H1 (cell line): ENCODE measurements around the gene ATP6V1G3. TPM values are rescaled to one million over a fixed set of nuclear protein-coding genes. Genes with fewer than 3 reads are reported as not detected.

ENCODE experiments used
- CTCF ChIA-PET: fragments of 300-600 bp; sonication (Branson Sonifier 250); formaldehyde crosslinking; loops from one replicate; lab custom pipeline; 2021; ENCODE audit not compliant: partially characterized antibody; lab: Charles Lee
- POLR2A ChIA-PET: fragments of 300-600 bp; sonication (Branson Sonifier 250); formaldehyde crosslinking; loops from one replicate; lab custom pipeline; 2021; ENCODE audit warnings: inconsistent platforms; ENCODE audit not compliant: partially characterized antibody; lab: Charles Lee
- DNase-seq, 2 experiments: peaks; one replicate each; pipeline versions ENCODE4 v3.0.0 to v3.0.0-alpha.2; 2010 to 2022; ENCODE audit warnings: low spot score in 2 of 2, low read depth in 1 of 2, mixed read lengths in 1 of 2
- FAIRE-seq: peaks from 2 replicates; lab custom pipeline; 2011; peaks lifted over from hg19 to GRCh38; lab: Jason Lieb, UNC
- H2AFZ ChIP-seq: 2 replicates; pipeline ENCODE4 v1.8.1; 2012; ENCODE audit warnings: low read length, inconsistent platforms
- H2AK5ac ChIP-seq: 2 replicates; pipeline ENCODE4 v1.6.1; 2013; ENCODE audit warnings: low read depth, low read length
- H2BK120ac ChIP-seq: replicated peaks from 2 replicates; pipeline ENCODE3; 2013; ENCODE audit warnings: low read depth, low read length, inconsistent platforms
- H2BK12ac ChIP-seq: 2 replicates; pipeline ENCODE4 v1.6.1; 2013; ENCODE audit warnings: low read depth, low read length
- H2BK15ac ChIP-seq: 2 replicates; pipeline ENCODE4 v1.6.1; 2013; ENCODE audit warnings: low read length
- H2BK20ac ChIP-seq: 2 replicates; pipeline ENCODE4 v1.6.1; 2013; ENCODE audit warnings: low read length
- H2BK5ac ChIP-seq: 2 replicates; pipeline ENCODE4 v1.6.1; 2013; ENCODE audit warnings: low read depth, low read length
- H3K14ac ChIP-seq: 2 replicates; pipeline ENCODE4 v1.6.1; 2013; ENCODE audit warnings: inconsistent platforms; ENCODE audit not compliant: insufficient read length
- H3K18ac ChIP-seq: 2 replicates; pipeline ENCODE4 v1.6.1; 2013; ENCODE audit warnings: low read length; ENCODE audit errors: extremely low read depth
- H3K23ac ChIP-seq: 2 replicates; pipeline ENCODE4 v1.6.1; 2013; ENCODE audit warnings: inconsistent platforms; ENCODE audit not compliant: insufficient read length
- H3K23me2 ChIP-seq: 2 replicates; pipeline ENCODE4 v1.6.1; 2013; ENCODE audit warnings: low read depth, low read length
- H3K27ac ChIP-seq: 2 replicates; pipeline ENCODE4 v1.6.1; 2011; ENCODE audit warnings: low read depth, low read length, inconsistent platforms
- H3K27me3 ChIP-seq, 4 experiments: replicated peaks in 1 of 4; 1 replicate in 1 of 4; 2 replicates in 3 of 4; pipeline versions ENCODE4 v1.6.1 to v1.8.1; 2011 to 2013; ENCODE audit warnings: low read length in 3 of 4, mild to moderate bottlenecking in 3 of 4, inconsistent platforms in 2 of 4, mixed read lengths in 2 of 4, moderate library complexity in 1 of 4; ENCODE audit not compliant: control insufficient read depth in 3 of 4, insufficient read depth in 3 of 4; ENCODE audit errors: extremely low read depth in 1 of 4
- H3K36me3 ChIP-seq, 4 experiments: 2 replicates each; pipeline versions ENCODE4 v1.6.1 to v1.8.1; 2011 to 2013; ENCODE audit warnings: mild to moderate bottlenecking in 4 of 4, low read length in 3 of 4, moderate library complexity in 2 of 4, control low read depth in 1 of 4, inconsistent platforms in 1 of 4; ENCODE audit not compliant: insufficient read depth in 4 of 4, control insufficient read depth in 2 of 4
- H3K4ac ChIP-seq: replicated peaks from 2 replicates; pipeline ENCODE3; 2013; ENCODE audit warnings: low read length, low read depth, mixed read lengths, inconsistent platforms; ENCODE audit not compliant: insufficient read length
- H3K4me1 ChIP-seq, 4 experiments: replicated peaks in 1 of 4; 1 replicate in 1 of 4; 2 replicates in 3 of 4; pipeline versions ENCODE4 v1.6.1 to v1.8.1; 2011 to 2013; ENCODE audit warnings: low read length in 3 of 4, inconsistent platforms in 2 of 4, mixed read lengths in 1 of 4; ENCODE audit not compliant: insufficient read depth in 4 of 4, control insufficient read depth in 3 of 4
- H3K4me2 ChIP-seq, 2 experiments: 2 replicates each; pipeline versions ENCODE4 v1.6.1 to v1.8.1; 2011 to 2013; ENCODE audit warnings: low read depth in 2 of 2, low read length in 2 of 2, control low read depth in 1 of 2, inconsistent platforms in 1 of 2, mild to moderate bottlenecking in 1 of 2; ENCODE audit not compliant: insufficient read depth in 1 of 2
- H3K4me3 ChIP-seq, 4 experiments: fragments of 200-600, 300-600 bp in 1 of 4; sonication (generic), shearing (Covaris generic), sonication (Bioruptor Twin) in 1 of 4; 2 replicates each; pipeline versions ENCODE4 v1.5.1 to v1.8.1; 2011 to 2016; ENCODE audit warnings: low read length in 4 of 4, low read depth in 3 of 4, control low read depth in 2 of 4, inconsistent platforms in 2 of 4, mild to moderate bottlenecking in 2 of 4, mixed read lengths in 1 of 4, moderate library complexity in 1 of 4; ENCODE audit not compliant: insufficient read depth in 2 of 4; ENCODE audit errors: extremely low read depth in 1 of 4
- H3K56ac ChIP-seq: replicated peaks from 2 replicates; pipeline ENCODE3; 2013; ENCODE audit warnings: low read depth, mild to moderate bottlenecking, mixed read lengths, low read length, inconsistent platforms; ENCODE audit not compliant: insufficient read length
- H3K79me1 ChIP-seq: 2 replicates; pipeline ENCODE4 v1.6.1; 2013; ENCODE audit warnings: low read depth, low read length, control low read depth
- H3K79me2 ChIP-seq, 2 experiments: 2 replicates each; pipeline versions ENCODE4 v1.6.1 to v1.8.1; 2012 to 2013; ENCODE audit warnings: low read length in 2 of 2, mild to moderate bottlenecking in 2 of 2, inconsistent platforms in 1 of 2; ENCODE audit not compliant: insufficient read depth in 2 of 2, control insufficient read depth in 1 of 2
- H3K9ac ChIP-seq, 4 experiments: replicated peaks in 1 of 4; 1 replicate in 1 of 4; 2 replicates in 3 of 4; pipeline versions ENCODE4 v1.6.1 to v1.8.1; 2011 to 2013; ENCODE audit warnings: low read depth in 3 of 4, low read length in 3 of 4, control low read depth in 2 of 4, mild to moderate bottlenecking in 2 of 4, moderate library complexity in 2 of 4, inconsistent platforms in 1 of 4; ENCODE audit errors: extremely low read depth in 1 of 4
- H3K9me3 ChIP-seq, 2 experiments: 2 replicates each; pipeline versions ENCODE4 v1.6.1 to v1.8.1; 2012 to 2013; ENCODE audit warnings: mild to moderate bottlenecking in 2 of 2, moderate library complexity in 2 of 2, control low read depth in 1 of 2, inconsistent platforms in 1 of 2, low read depth in 1 of 2, low read length in 1 of 2, mixed read lengths in 1 of 2; ENCODE audit not compliant: insufficient read depth in 2 of 2
- H4K20me1 ChIP-seq, 2 experiments: replicated peaks in 1 of 2; 2 replicates each; pipeline versions ENCODE3 to v1.8.1; 2011 to 2013; ENCODE audit warnings: inconsistent platforms in 2 of 2, low read length in 2 of 2, mild to moderate bottlenecking in 1 of 2; ENCODE audit not compliant: insufficient read depth in 2 of 2, control insufficient read depth in 1 of 2
- H4K5ac ChIP-seq: 2 replicates; pipeline ENCODE4 v1.6.1; 2013; ENCODE audit warnings: low read length, low read depth, mixed read lengths, inconsistent platforms; ENCODE audit not compliant: insufficient read length
- H4K8ac ChIP-seq: 2 replicates; pipeline ENCODE4 v1.8.0; 2013; ENCODE audit warnings: mild to moderate bottlenecking, moderate library complexity, low read length, inconsistent platforms; ENCODE audit not compliant: insufficient read depth; ENCODE audit errors: extremely low read depth
- H4K91ac ChIP-seq: replicated peaks from 2 replicates; pipeline ENCODE3; 2013; ENCODE audit warnings: low read length, mixed read lengths, inconsistent platforms; ENCODE audit not compliant: insufficient read length
- EGR1 ChIP-seq: IDR thresholded peaks from 2 replicates; pipeline ENCODE4 v1.6.1; 2011; ENCODE audit warnings: low read depth, low read length, borderline replicate concordance
- GABPA ChIP-seq: IDR thresholded peaks from 2 replicates; pipeline ENCODE4 v1.6.1; 2011; ENCODE audit warnings: mild to moderate bottlenecking, low read length, moderate library complexity, borderline replicate concordance; ENCODE audit not compliant: insufficient read depth
- JUN ChIP-seq: IDR thresholded peaks from 2 replicates; pipeline ENCODE4 v1.6.1; 2011; ENCODE audit warnings: low read depth, mild to moderate bottlenecking, improper control_type of control experiment, low read length
- KDM4A ChIP-seq: IDR thresholded peaks from one replicate; pipeline ENCODE4 v1.7.1; 2012; ENCODE audit warnings: low read depth, mild to moderate bottlenecking, moderate library complexity, low read length, inconsistent platforms; ENCODE audit not compliant: severe bottlenecking
- NANOG ChIP-seq: IDR thresholded peaks from 2 replicates; pipeline ENCODE4 v1.6.1; 2011; ENCODE audit warnings: low read length, low read depth, mild to moderate bottlenecking, inconsistent platforms; ENCODE audit not compliant: insufficient read depth, poor library complexity, severe bottlenecking
- RAD21 ChIP-seq, 2 experiments: IDR thresholded peaks in 1 of 2; conservative IDR thresholded peaks in 1 of 2; 2 replicates each; pipeline ENCODE4 v1.6.1; 2011; ENCODE audit warnings: low read depth in 2 of 2, low read length in 2 of 2, improper control_type of control experiment in 1 of 2, inconsistent platforms in 1 of 2, mild to moderate bottlenecking in 1 of 2, moderate library complexity in 1 of 2
- RFX5 ChIP-seq: IDR thresholded peaks from 2 replicates; pipeline ENCODE4 v1.6.1; 2011; ENCODE audit warnings: low read depth, low read length, improper control_type of control experiment, borderline replicate concordance
- RXRA ChIP-seq: IDR thresholded peaks from 2 replicates; pipeline ENCODE4 v1.6.1; 2011; ENCODE audit warnings: low read depth, mild to moderate bottlenecking, low read length, moderate library complexity; ENCODE audit not compliant: insufficient read depth
- SP4 ChIP-seq: IDR thresholded peaks from 2 replicates; pipeline ENCODE4 v1.6.1; 2012; ENCODE audit warnings: low read length, inconsistent platforms
- YY1 ChIP-seq: IDR thresholded peaks from 2 replicates; pipeline ENCODE4 v1.6.1; 2011; ENCODE audit warnings: low read depth, mild to moderate bottlenecking, low read length
- WGBS, 2 experiments: shearing (Covaris generic) in 1 of 2; methylation state at CpG; one replicate each; pipeline versions ENCODE4 v1.1.6 to v1.1.7; 2013 to 2015; ENCODE audit warnings: low lambda C conversion rate in 2 of 2, mixed read lengths in 2 of 2, inconsistent platforms in 1 of 2, low coverage in 1 of 2, missing lambda C conversion rate in 1 of 2; ENCODE audit not compliant: insufficient replicate concordance in 2 of 2, insufficient coverage in 1 of 2, insufficient read length in 1 of 2; ENCODE audit errors: extremely low coverage in 1 of 2, missing lambda C conversion rate in 1 of 2; 5-methylcytosine and 5-hydroxymethylcytosine counted together
- polyA plus RNA-seq, 7 experiments: library from polyadenylated mRNA; depleted of rRNA in 3 of 7; stranded (reverse) in 5 of 7; unstranded in 2 of 7; fragments of >200 nt in 5 of 7; fragments of 200-250 nt in 2 of 7; gene quantifications; 1 replicate in 5 of 7; 2 replicates in 1 of 7; 4 replicates in 1 of 7; pipeline versions ENCODE4 v1.2.1 to v1.2.3, GENCODE V29; 2011 to 2013; ENCODE audit warnings: missing spikeins in 2 of 7, mixed read lengths in 2 of 7
- total RNA-seq: library from RNA; stranded (reverse); fragmentation: NEBNext Ultra II Directional; extraction: Animal tissue kit (Norgen Biotek cat#: 25700); gene quantifications from 2 replicates; pipeline ENCODE4 v1.2.1, GENCODE V29; 2021

The ATP6V1G3 gene
- total and polyA plus RNA-seq, 2 of the 8 experiments (the other 6 are each of a cell fraction or from before 2014, with no cell fraction given) = not detected

DNA sequence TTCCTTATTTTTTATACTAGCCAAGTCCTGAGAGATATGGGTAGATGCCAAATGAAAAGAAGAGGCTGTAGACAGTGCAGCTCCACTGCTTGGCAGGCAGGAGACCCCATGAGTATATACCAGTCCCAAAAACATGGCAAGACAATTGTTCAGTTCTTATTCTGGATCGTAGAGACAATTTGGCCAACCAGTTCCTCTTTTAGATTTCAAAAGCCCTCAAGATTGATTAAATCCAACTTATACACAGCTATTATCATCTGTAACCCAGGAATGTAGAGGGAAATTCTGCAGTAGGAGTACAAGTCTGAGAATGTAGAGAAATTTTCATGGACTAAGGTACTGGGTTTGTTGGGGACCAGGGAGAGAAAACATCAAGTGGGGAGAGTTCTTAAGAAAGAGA lies 50.3 kb downstream of the ATP6V1G3 start:
- Histone ChIP-seq H3K4ac (no peak overlapping the region), H4K5ac (no peak overlapping the region), H4K20me1 (no peaks in the 10 kb centered on the region), H3K4me1 (no peaks in the 10 kb centered on the region), H3K79me1 (no peaks in the 10 kb centered on the region), H3K27me3 (no peaks in the 10 kb centered on the region), H3K9me3 (no peaks in the 10 kb centered on the region), H3K4me2 (no peak overlapping the region), H2AK5ac (no peak overlapping the region), H3K23ac (no peak overlapping the region), H4K91ac (no peak overlapping the region), H3K27ac (no peak overlapping the region), H2BK20ac (no peak overlapping the region), H3K9ac (no peak overlapping the region), H2AFZ (no peak overlapping the region; the same call in 1 of the 2 replicates), H3K36me3 (no peaks in the 10 kb centered on the region), H3K4me3 (no peak overlapping the region), H3K79me2 (no peaks in the 10 kb centered on the region), H2BK12ac (no peak overlapping the region), H4K8ac (no peak overlapping the region), H3K56ac (no peak overlapping the region), H2BK15ac (no peak overlapping the region), H2BK5ac (no peak overlapping the region), H3K23me2 (no peaks in the 10 kb centered on the region), H3K14ac (no peak overlapping the region), H3K18ac (no peak overlapping the region), H2BK120ac (no peak overlapping the region)
- DNase-seq (no peak), FAIRE-seq (no peak)
- 79% methylated on average over 1 of the region's 1 CpG; no CpG with 5 or more reads in 1 of the 2 experiments for WGBS, 2 experiments
- CTCF ChIA-PET = interaction anchor here (1.1 to 2.7 kb wide), 2 partner anchors 9 to 401 kb away, joined by 3 to 9 read pairs; no protein-coding TSS in a partner anchor
- POLR2A ChIA-PET = no interaction called here
- no peak for TF ChIP-seq EGR1
- TF ChIP-seq KDM4A = no peak
- TF ChIP-seq JUN = no peak
- TF ChIP-seq NANOG = no peak
- TF ChIP-seq RAD21 (IDR thresholded peaks at IDR 0.05 in 1 of 2, conservative IDR thresholded peaks at IDR 0.05 in 1 of 2; ENCODE audit: low read depth in 2 of 2, low read length in 2 of 2) = no peak
- TF ChIP-seq GABPA = no peak
- TF ChIP-seq RFX5 = no peak
- TF ChIP-seq SP4 = no peak
- no peak for TF ChIP-seq RXRA
- TF ChIP-seq YY1 = no peak
